HG03442 (cell line): ENCODE data around the gene BOD1.

Source experiments
- ATAC-seq: cut with Tn5 transposase; IDR thresholded peaks from one replicate; pipeline ENCODE4 v1.9.1; 2021; ENCODE audit warnings: mild to moderate bottlenecking, moderate library complexity; ENCODE audit not compliant: unreplicated experiment

BOD1 gene

GRCh38 chr5:173616577-173617118, at the start of gene BOD1:
Gene BOD1 (minus strand): TSS chr5:173616650. CDS start chr5:173616436, 214 bp downstream.
- ATAC-seq, result peak; percentile 93

- no peak for ATAC-seq
Measured at GRCh38 chr5:173665326-173665725, 48.9 kb upstream of the BOD1 start.

GRCh38 chr5:173664154-173664526, 47.7 kb upstream of the BOD1 start:
- peak; percentile 67 for ATAC-seq

GRCh38 chr5:173663352-173664153, 47.1 kb upstream of the BOD1 start:
- peak; percentile 22 for ATAC-seq

GRCh38 chr5:173662581-173663351, 46.3 kb upstream of the BOD1 start:
- ATAC-seq, result no peak

GRCh38 chr5:173660481-173661280, 44.2 kb upstream of the BOD1 start:
- no peak for ATAC-seq

- ATAC-seq, result no peak
Measured at GRCh38 chr5:173659423-173659822, 43.0 kb upstream of the BOD1 start.

- ATAC-seq, result no peak
Measured at GRCh38 chr5:173657741-173658356, 41.4 kb upstream of the BOD1 start.

GRCh38 chr5:173655196-173655797, 38.8 kb upstream of the BOD1 start:
- ATAC-seq, result no peak

- no peak for ATAC-seq
Measured at GRCh38 chr5:173653822-173654523, 37.5 kb upstream of the BOD1 start.

GRCh38 chr5:173648308-173648866, 31.9 kb upstream of the BOD1 start:
- no peak for ATAC-seq

- no peak for ATAC-seq
Measured at GRCh38 chr5:173646692-173647091, 30.2 kb upstream of the BOD1 start.

GRCh38 chr5:173645890-173646574, 29.6 kb upstream of the BOD1 start:
- no peak for ATAC-seq

- ATAC-seq, result no peak
Measured at GRCh38 chr5:173645437-173645807, 29.0 kb upstream of the BOD1 start.

- ATAC-seq, result no peak
Measured at GRCh38 chr5:173644673-173645436, 28.4 kb upstream of the BOD1 start.

GRCh38 chr5:173643964-173644363, 27.5 kb upstream of the BOD1 start:
- peak; percentile 77 for ATAC-seq

GRCh38 chr5:173642895-173643481, 26.5 kb upstream of the BOD1 start:
- no peak for ATAC-seq
